OCI-LY7 (cell line): ENCODE results near the gene IMMT. TPM values are rescaled to one million over a fixed set of nuclear protein-coding genes. Genes with fewer than 3 reads are reported as not detected.

Source experiments
- BruUV-seq: library from RNA; stranded (reverse); fragments of 400-500 nt; replicated peaks from 2 replicates; lab custom pipeline; 2021; lab: Mats Ljungman, UMichigan
- CTCF ChIA-PET: fragments of 300-600 bp; sonication (Branson Sonifier 250); formaldehyde crosslinking; loops from one replicate; lab custom pipeline; 2022; ENCODE audit warnings: antibody characterized with exemption; ENCODE audit not compliant: unreplicated experiment; lab: Charles Lee
- POLR2A ChIA-PET: fragments of 300-600 bp; sonication (Branson Sonifier 250); formaldehyde crosslinking; loops from one replicate; lab custom pipeline; 2022; ENCODE audit warnings: antibody characterized with exemption; lab: Charles Lee
- DNase-seq: peaks from one replicate; pipeline ENCODE4 v3.0.0-alpha.2; 2015; ENCODE audit warnings: low spot score
- H2AFZ ChIP-seq: fragments of 200-600 bp; sonication (generic), shearing (Covaris generic); 2 replicates; pipeline ENCODE4 v1.6.1; 2014; ENCODE audit warnings: mild to moderate bottlenecking, antibody characterized with exemption, low read length, moderate library complexity
- H3K27ac ChIP-seq: fragments of 200-600 bp; sonication (generic); 2 replicates; pipeline ENCODE4 v1.5.1; 2014; ENCODE audit warnings: mixed run types, low read depth, mild to moderate bottlenecking, moderate library complexity, low read length, inconsistent platforms; ENCODE audit not compliant: poor library complexity, severe bottlenecking
- H3K36me3 ChIP-seq: fragments of 200-600 bp; sonication (generic); 2 replicates; pipeline ENCODE4 v1.6.1; 2014; ENCODE audit warnings: mild to moderate bottlenecking, antibody characterized with exemption, low read length, moderate library complexity, mixed read lengths; ENCODE audit not compliant: insufficient read depth
- H3K4me1 ChIP-seq: fragments of 200-600 bp; sonication (generic); 2 replicates; pipeline ENCODE4 v1.5.1; 2014; ENCODE audit warnings: mild to moderate bottlenecking, low read length; ENCODE audit not compliant: insufficient read depth, poor library complexity, severe bottlenecking
- H3K4me2 ChIP-seq: fragments of 200-600 bp; sonication (generic); 2 replicates; pipeline ENCODE4 v1.6.1; 2014; ENCODE audit warnings: mild to moderate bottlenecking, low read length
- H3K4me3 ChIP-seq: fragments of 200-600 bp; sonication (generic); 2 replicates; pipeline ENCODE4 v1.5.1; 2014; ENCODE audit warnings: mild to moderate bottlenecking, low read depth, low read length; ENCODE audit not compliant: poor library complexity, severe bottlenecking
- H3K79me2 ChIP-seq: fragments of 200-600 bp; sonication (generic); 2 replicates; pipeline ENCODE4 v1.6.1; 2016; ENCODE audit warnings: low read depth, mild to moderate bottlenecking, low read length, moderate library complexity, mixed read lengths; ENCODE audit not compliant: insufficient read depth
- H3K9me2 ChIP-seq: fragments of 200-600 bp; sonication (generic); 2 replicates; pipeline ENCODE4 v1.6.1; 2016; ENCODE audit warnings: mild to moderate bottlenecking, low read length, mixed read lengths; ENCODE audit not compliant: insufficient read depth
- H3K9me3 ChIP-seq: fragments of 200-600 bp; sonication (generic); 2 replicates; pipeline ENCODE4 v1.6.1; 2014; ENCODE audit warnings: mild to moderate bottlenecking, mixed run types, low read length, mixed read lengths
- H4K20me1 ChIP-seq: fragments of 200-600 bp; sonication (generic); 2 replicates; pipeline ENCODE4 v1.6.1; 2014; ENCODE audit warnings: mild to moderate bottlenecking, antibody characterized with exemption, low read length, moderate library complexity, mixed read lengths; ENCODE audit not compliant: insufficient read depth
- CTCF ChIP-seq: fragments of 200-600 bp; sonication (generic); conservative IDR thresholded peaks from 2 replicates; pipeline ENCODE4 v1.5.1; 2014; ENCODE audit warnings: mild to moderate bottlenecking, antibody characterized with exemption, low read length, moderate library complexity, mixed read lengths
- EZH2phosphoT487 ChIP-seq: fragments of 200-600 bp; sonication (generic); IDR thresholded peaks from 2 replicates; pipeline ENCODE4 v1.6.1; 2018; ENCODE audit warnings: low read depth, borderline replicate concordance, mild to moderate bottlenecking, mixed run types, antibody characterized with exemption, low read length, moderate library complexity, mixed read lengths
- intact Hi-C: fragments of 100-400 bp; cut with micrococcal nuclease; formaldehyde crosslinking; loops from one replicate; pipeline ENCODE4 v1.10.0; 2022; ENCODE audit not compliant: unreplicated experiment
- total RNA-seq, 2 experiments: library from RNA; depleted of rRNA in 1 of 2; stranded (reverse); fragments of >200 nt in 1 of 2; shearing (Covaris generic) in 1 of 2; gene quantifications; 2 replicates each; pipeline ENCODE4 v1.2.3, GENCODE V29; 2014 to 2022

The IMMT gene
- total RNA-seq, 2 experiments from 2014 or later: 77.3 to 128 TPM

- no TSS peak for BruUV-seq
- no peaks in the 10 kb centered on the region for H3K9me2 ChIP-seq
- ChIA-PET POLR2A (interaction anchor here (0.6 to 2.4 kb wide), 8 partner anchors 8 to 633 kb away, joined by 3 to 14 read pairs (median 4); partner anchors contain the start of genes GGCX and PTCD3), CTCF (no interaction called here)
- H3K4me2 ChIP-seq: peak overlapping the region; percentile 92
- H2AFZ ChIP-seq: no peak overlapping the region
- peaks cover 21% of the 10 kb centered on the region for H4K20me1 ChIP-seq
- peak; percentile 40 for DNase-seq
- no peaks in the 10 kb centered on the region for H3K9me3 ChIP-seq
- TF ChIP-seq CTCF (peak; percentile 21; the same call in 1 of the 2 replicates), EZH2phosphoT487 (no peak)
- H3K4me3 ChIP-seq: peak overlapping the region; percentile 95
- peak overlapping the region; percentile 94 for H3K27ac ChIP-seq
- intact Hi-C loops: loop anchor here (2.0 kb wide), 1 partner anchor 247 kb away; the partner anchor contains the start of gene KDM3A
- H3K79me2 ChIP-seq: peaks cover 72% of the 10 kb centered on the region
- H3K4me1 ChIP-seq: peaks cover 43% of the 10 kb centered on the region
- H3K36me3 ChIP-seq: peaks cover 37% of the 10 kb centered on the region
Observed at GRCh38 chr2:86193901-86194567, 1.2 kb downstream of the IMMT start.

- Histone ChIP-seq H3K4me2 (no peak overlapping the region), H3K36me3 (peaks cover 69% of the 10 kb centered on the region), H3K9me3 (no peaks in the 10 kb centered on the region), H2AFZ (no peak overlapping the region), H3K27ac (no peak overlapping the region), H3K4me1 (peaks cover 50% of the 10 kb centered on the region), H4K20me1 (peaks cover 42% of the 10 kb centered on the region), H3K79me2 (peaks cover 99% of the 10 kb centered on the region), H3K4me3 (no peak overlapping the region), H3K9me2 (no peaks in the 10 kb centered on the region)
- BruUV-seq: no TSS peak
- ChIA-PET POLR2A (interaction anchor here (0.7 to 0.9 kb wide), 3 partner anchors 7 to 40 kb away, joined by 3 read pairs; no protein-coding TSS in a partner anchor), CTCF (no interaction called here)
- TF ChIP-seq EZH2phosphoT487 (no peak), CTCF (no peak)
- DNase-seq: no peak
- intact Hi-C loops: loop anchor here (5.0 kb wide), 1 partner anchor 153 kb away; no protein-coding TSS in a partner anchor
Observed at GRCh38 chr2:86189782-86190416, 5.4 kb downstream of the IMMT start.
